Right atrium auricular region (tissue), 2 donors: ENCODE measurements around the gene SUGP1. TPM values are rescaled to one million over a fixed set of nuclear protein-coding genes. Genes with fewer than 3 reads are reported as not detected.

Source experiments
- DNase-seq: peaks from one replicate; pipeline ENCODE4 v3.0.0-alpha.2; 2019; ENCODE audit warnings: low spot score
- H3K27ac ChIP-seq, 2 donors: fragments of 200-600 bp; sonication (generic); 1 replicate in 1 of 2; 2 replicates in 1 of 2; pipeline ENCODE4 v1.5.1; 2016 to 2019
- H3K27me3 ChIP-seq, 2 donors: fragments of 200-600 bp; sonication (generic); one replicate each; pipeline versions ENCODE4 v1.5.1 to v1.6.0; 2017 to 2019
- H3K36me3 ChIP-seq: fragments of 200-600 bp; sonication (generic); one replicate; pipeline ENCODE4 v1.5.1; 2016
- H3K4me1 ChIP-seq, 2 donors: fragments of 200-600 bp; sonication (generic); one replicate each; pipeline versions ENCODE4 v1.5.1 to v1.6.0; 2017 to 2019
- H3K4me3 ChIP-seq, 2 donors: fragments of 200-600 bp; sonication (generic); 1 replicate in 1 of 2; 2 replicates in 1 of 2; pipeline ENCODE4 v1.5.1; 2017 to 2019; ENCODE audit warnings: mild to moderate bottlenecking in 1 of 2, moderate library complexity in 1 of 2
- H3K9me3 ChIP-seq, 2 donors: fragments of 200-600 bp; sonication (generic); one replicate each; pipeline ENCODE4 v1.5.1; 2019
- total RNA-seq, 2 donors: library from RNA; depleted of rRNA; stranded (reverse); fragments of >200 nt; gene quantifications; one replicate each; pipeline ENCODE4 v1.1.0, GENCODE V29; 2016
- TF ChIP-seq, protein P1 (sequence below), 2 donors: fragments of 200-600 bp; sonication (generic); IDR thresholded peaks; one replicate each; pipeline ENCODE4 v1.5.1; 2019; ENCODE audit warnings: antibody characterized with exemption in 2 of 2

The SUGP1 gene
- total RNA-seq, 2 donors from 2014 or later = 33.7 to 36.6 TPM

DNA sequence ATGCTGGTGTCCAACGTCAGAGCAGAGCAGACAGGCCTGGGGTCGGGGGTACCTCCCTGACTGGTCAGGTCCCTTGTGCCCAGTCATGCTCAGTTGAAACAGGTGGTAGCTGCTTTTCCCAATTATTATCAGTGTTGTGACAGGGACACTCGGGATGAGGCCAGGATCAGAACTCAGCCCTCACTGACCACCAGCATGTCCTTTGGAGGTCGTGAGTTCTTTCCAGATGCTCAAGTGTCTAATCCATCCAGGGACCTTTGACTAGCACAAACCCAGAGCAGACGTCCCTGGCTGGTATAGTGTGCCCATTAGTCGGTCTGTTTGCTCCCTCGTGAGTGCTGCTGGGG is 22.7 kb upstream of the SUGP1 start:
- Histone ChIP-seq H3K36me3 (peaks cover 95% of the 10 kb centered on the region), H3K27ac (no peak overlapping the region), H3K27me3 (no peaks in the 10 kb centered on the region), H3K9me3 (no peaks in the 10 kb centered on the region), H3K4me1 (no peaks in the 10 kb centered on the region), H3K4me3 (no peak overlapping the region)
- TF ChIP-seq, protein P1, sequence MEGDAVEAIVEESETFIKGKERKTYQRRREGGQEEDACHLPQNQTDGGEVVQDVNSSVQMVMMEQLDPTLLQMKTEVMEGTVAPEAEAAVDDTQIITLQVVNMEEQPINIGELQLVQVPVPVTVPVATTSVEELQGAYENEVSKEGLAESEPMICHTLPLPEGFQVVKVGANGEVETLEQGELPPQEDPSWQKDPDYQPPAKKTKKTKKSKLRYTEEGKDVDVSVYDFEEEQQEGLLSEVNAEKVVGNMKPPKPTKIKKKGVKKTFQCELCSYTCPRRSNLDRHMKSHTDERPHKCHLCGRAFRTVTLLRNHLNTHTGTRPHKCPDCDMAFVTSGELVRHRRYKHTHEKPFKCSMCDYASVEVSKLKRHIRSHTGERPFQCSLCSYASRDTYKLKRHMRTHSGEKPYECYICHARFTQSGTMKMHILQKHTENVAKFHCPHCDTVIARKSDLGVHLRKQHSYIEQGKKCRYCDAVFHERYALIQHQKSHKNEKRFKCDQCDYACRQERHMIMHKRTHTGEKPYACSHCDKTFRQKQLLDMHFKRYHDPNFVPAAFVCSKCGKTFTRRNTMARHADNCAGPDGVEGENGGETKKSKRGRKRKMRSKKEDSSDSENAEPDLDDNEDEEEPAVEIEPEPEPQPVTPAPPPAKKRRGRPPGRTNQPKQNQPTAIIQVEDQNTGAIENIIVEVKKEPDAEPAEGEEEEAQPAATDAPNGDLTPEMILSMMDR (IDR thresholded peaks at IDR 0.05) = no peak
- DNase-seq = no peak

DNA sequence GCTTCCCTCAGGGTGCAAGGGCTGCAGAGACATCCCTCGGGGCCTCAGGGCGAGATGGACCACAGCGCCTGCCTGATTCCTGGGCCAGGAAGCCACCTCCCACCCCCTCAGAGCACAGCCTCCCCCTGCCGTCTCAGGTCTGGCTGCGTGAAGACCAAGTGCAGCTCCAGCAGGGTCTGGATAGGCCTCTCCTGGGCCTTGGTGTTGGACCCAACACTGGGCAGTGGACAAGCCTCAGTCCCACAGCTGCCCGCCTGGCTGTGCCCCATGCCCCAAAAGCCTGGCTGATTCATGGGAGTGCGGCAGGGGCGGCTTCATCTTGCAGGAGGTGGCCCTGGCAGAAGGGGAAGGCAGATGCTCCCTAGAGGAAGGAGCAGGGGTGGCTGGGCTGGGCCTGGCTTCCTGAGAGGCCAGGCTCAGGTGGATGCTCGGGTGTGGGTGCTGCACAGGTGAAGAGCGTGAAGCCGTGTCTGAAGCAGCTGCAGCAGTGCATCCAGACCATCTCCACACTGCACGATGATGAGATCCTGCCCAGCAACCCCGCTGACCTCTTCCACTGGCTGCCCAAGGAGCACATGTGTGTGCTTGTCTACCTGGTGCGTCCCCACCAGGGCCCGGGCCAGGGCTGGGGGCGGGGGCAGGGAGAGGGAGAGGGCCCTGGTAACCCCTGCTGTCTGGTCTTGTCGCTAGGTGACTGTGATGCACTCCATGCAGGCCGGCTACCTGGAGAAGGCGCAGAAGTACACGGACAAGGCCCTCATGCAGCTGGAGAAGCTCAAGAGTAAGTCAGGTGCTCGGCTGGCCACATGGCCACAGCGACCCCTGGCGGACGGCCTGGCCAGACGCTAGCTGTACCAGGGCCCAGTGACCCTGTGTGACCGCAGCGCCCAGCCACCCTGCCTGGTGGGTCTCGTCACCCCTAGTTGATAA is 22.0 kb upstream of the SUGP1 start:
- no peaks in the 10 kb centered on the region for H3K27me3 ChIP-seq
- peaks cover 95% of the 10 kb centered on the region for H3K36me3 ChIP-seq
- no peak overlapping the region for H3K4me3 ChIP-seq
- H3K4me1 ChIP-seq = no peaks in the 10 kb centered on the region
- TF ChIP-seq, protein P1 (IDR thresholded peaks at IDR 0.05) = peak; percentile 74 to 82
- H3K9me3 ChIP-seq = no peaks in the 10 kb centered on the region
- no peak overlapping the region for H3K27ac ChIP-seq
- DNase-seq = no peak

DNA sequence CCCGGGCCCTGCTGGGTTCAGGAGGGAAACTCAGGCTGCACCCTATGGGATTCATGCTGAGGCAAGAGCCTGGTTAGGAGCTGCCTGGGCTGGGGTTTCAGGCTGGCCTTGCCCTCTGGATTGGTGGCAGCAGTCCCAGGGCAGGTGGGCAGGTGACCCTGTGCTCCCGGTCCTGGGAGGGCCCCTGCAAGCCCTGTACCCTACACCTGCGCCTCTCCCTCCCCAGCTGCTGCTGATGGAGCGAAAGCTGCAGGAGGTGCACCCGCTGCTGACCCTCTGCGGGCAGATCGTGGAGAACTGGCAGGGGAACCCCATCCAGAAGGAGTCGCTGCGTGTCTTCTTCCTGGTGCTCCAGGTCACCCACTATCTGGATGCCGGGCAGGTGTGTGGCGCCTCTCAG is 20.7 kb upstream of the SUGP1 start:
- peaks cover 96% of the 10 kb centered on the region for H3K36me3 ChIP-seq
- H3K4me1 ChIP-seq = no peaks in the 10 kb centered on the region
- no peak overlapping the region for H3K27ac ChIP-seq
- no peak overlapping the region for H3K4me3 ChIP-seq
- H3K9me3 ChIP-seq = no peaks in the 10 kb centered on the region
- no peak for DNase-seq
- no peaks in the 10 kb centered on the region for H3K27me3 ChIP-seq
- TF ChIP-seq, protein P1 (IDR thresholded peaks at IDR 0.05) = no peak

- DNase-seq = no peak
- Histone ChIP-seq H3K4me3 (no peak overlapping the region), H3K9me3 (no peaks in the 10 kb centered on the region), H3K36me3 (peaks cover 73% of the 10 kb centered on the region), H3K4me1 (no peaks in the 10 kb centered on the region), H3K27ac (no peak overlapping the region), H3K27me3 (no peaks in the 10 kb centered on the region)
- TF ChIP-seq, protein P1 (IDR thresholded peaks at IDR 0.05) = no peak
These were observed 17.8 kb upstream of the SUGP1 start for GRCh38 chr19:19338082-19338481.

DNA sequence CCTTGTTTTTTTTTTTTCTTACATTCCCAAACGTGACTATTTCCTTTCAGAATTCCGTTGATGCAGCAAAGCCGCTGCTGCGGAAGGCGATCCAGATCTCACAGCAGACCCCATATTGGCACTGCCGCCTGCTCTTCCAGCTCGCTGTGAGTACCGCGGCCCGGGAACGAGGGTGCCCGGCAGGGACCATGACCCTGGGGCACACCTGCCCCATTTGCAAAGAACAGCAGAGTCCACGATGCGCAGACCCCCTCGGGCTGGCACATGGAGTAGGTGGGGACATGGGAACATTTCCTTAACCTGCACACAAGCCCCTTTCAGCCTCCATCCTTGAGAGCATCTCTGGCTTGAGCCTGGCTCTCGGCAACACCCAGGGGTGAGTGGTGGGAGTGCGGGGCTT is 16.8 kb upstream of the SUGP1 start:
- Histone ChIP-seq H3K9me3 (no peaks in the 10 kb centered on the region), H3K4me1 (no peaks in the 10 kb centered on the region), H3K27ac (no peak overlapping the region), H3K36me3 (peaks cover 63% of the 10 kb centered on the region), H3K27me3 (no peaks in the 10 kb centered on the region), H3K4me3 (no peak overlapping the region)
- no peak for DNase-seq
- TF ChIP-seq, protein P1 (IDR thresholded peaks at IDR 0.05) = no peak
